Stimulated activated CD4-positive, alpha-beta T cell treated with anti-CD3 and anti-CD28 coated beads, Interleukin-12 subunit alpha, Interleukin-12 subunit beta, amount 100 ng/mL, for 48 hours (primary cell): ENCODE results near the gene BRAT1.
A peak's percentile ranks its signal among the peaks of the same experiment; 100 is the strongest.

Experiments used
- DNase-seq, 3 donors: peaks; one replicate each; pipeline ENCODE4 v3.0.0-alpha.2; 2020; ENCODE audit warnings: low read depth in 2 of 3, low spot score in 1 of 3

BRAT1 gene

DNA sequence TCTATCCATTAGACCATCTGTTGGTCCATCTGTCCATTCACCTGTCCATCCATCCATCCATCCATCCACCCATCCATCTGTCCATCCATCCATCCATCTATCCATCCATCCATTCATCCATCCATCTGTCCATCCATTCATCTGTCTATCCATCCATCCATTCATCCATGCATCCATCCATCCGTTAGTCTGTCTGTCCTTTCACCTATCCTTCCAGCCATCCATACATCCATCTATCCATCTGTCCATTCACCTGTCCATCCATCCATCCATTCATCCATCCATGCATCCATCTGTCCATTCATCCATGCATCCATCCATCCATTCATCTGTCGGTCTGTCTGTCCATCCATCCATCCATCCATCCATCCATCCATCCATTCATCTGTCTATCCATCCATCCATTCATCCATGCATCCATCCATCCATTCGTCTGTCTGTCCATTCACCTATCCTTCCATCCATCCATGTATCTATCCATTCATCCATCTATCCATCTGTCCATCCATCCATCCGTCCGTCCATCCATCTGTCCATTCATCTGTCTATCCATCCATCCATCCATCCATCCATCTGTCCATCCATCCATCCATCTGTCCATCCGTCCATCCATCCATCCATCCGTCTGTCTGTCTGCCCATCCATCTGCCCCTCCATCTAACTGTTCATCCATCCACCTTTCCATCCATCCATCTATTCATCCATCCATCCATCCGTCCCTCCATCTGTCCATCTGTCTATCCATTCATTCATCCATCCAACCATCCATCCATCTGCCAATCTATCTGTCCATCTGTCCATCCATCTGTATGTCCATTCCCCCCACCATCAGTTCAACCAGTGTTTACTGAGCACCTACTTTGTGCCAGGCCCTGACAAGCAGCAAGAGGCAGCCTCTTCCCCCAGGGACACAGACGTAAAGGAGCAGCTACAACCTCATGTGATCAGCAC, 40.6 kb downstream of the BRAT1 start:
- DNase-seq: no peak

GRCh38 chr7:2513702-2514101, 41.6 kb downstream of the BRAT1 start:
- no peak for DNase-seq

DNA sequence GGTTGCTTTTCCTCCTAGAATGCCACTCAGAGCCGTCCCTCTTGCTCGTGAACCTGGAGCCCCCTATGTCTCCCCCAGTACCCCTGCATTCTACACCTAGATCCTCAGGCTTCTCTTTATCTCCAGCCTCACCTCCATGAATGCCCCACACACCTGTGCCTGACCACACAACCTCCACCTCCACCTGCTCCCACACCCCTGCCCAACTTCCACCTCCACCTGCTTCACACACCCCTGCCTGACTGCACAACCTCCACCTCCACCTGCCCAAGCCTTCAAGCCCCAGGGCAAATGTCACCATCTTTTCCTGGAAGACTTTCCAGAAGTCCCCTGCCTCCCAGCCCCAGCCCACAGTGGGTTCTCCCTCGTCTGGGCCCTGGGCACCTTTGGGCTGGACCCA, 42.6 kb downstream of the BRAT1 start:
- DNase-seq: no peak

GRCh38 chr7:2512179-2512661, 43.1 kb downstream of the BRAT1 start:
- DNase-seq: no peak

DNA sequence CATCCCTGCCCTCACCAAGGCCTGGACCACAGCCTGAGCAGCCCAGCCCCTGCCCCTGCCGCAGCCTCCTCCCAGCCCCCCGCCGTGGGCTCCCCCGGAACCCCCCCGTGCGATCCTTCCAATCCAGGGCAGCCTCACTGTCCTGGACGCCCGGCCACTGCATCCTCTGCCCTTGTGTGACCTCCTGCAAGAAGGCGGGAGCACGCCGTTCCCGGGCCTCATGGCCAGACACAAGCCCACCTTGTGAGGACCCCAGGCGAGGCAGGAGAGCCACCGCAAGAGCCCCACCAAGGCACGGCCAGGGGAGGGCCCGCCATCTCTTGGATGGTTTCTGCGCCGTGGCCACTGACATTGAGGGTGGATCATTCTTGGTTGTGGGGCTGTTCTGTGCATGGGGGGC, 43.6 kb downstream of the BRAT1 start:
- DNase-seq: no peak

DNA sequence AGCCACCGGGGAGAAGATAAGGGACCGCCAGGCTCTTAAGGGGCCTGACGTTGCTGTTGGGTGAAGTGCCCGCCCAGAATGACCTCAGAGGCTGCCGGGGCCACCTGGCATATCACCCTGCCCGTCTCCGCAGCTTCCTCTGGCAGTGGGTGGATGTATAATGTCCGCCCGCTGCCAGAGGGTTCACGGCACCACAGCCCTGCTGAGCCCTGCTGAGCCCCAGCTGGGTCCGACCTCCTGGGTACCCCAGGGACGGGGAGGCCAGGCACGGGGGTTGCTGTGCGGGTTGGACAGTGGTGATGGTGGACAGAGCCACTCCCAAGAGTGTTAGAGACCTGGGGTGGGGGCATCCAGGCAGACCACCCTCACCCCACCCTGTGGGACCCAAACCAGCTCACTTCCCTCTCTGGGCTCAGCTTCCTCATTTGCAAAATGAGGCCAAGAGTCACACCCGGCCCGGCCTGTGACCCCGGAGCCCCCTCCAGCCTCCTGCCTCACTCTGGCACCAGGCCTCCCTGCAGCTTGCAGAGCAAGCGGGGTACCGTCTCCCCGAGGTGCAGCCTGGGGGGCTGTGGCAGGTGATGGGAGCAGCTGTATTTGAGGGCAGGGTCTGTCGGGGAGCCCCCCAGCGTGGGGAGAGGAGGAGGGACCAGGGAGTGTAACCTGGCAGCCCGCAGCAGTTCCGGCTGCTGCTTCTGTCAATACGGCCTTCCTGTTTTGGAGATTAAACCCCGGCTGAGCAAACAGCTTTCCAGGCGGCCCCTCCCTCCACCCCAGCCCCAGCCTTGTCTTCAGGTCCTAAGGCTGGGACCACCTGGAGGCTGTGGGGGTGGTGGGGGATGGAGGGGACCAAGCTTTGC, 44.2 kb downstream of the BRAT1 start:
- DNase-seq: no peak

- DNase-seq: no peak
These were observed 45.1 kb downstream of the BRAT1 start for GRCh38 chr7:2510130-2510776.

DNA sequence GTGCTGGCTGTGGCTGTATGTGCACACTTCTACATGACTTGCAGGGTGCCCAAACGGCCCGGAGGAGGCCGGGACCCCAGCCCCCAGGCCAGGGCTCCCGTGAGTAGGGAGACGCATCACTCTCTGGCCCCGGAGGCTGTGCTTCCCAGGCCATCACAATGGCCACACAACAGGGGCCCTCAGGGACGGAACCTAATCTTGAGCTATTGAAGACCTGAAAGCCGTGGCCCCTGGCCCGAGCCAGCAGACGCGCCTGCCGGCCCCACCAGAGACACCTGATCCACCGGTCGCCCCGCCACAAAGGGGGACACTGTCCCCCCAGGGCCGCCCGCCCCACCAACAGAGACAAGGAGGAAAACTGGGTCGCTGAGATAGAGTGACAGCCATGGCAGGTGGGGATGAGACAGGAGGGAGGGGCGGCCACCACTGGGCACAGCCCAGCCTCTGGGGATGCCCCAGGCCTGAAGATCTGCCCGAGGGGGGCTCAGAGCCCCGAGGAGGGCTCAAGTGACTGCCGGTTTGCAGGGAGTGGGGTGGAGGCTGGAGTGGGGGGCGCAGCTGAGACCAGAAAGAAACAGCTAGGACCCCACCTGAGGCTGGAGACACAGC, 45.9 kb downstream of the BRAT1 start:
- DNase-seq: no peak

DNA sequence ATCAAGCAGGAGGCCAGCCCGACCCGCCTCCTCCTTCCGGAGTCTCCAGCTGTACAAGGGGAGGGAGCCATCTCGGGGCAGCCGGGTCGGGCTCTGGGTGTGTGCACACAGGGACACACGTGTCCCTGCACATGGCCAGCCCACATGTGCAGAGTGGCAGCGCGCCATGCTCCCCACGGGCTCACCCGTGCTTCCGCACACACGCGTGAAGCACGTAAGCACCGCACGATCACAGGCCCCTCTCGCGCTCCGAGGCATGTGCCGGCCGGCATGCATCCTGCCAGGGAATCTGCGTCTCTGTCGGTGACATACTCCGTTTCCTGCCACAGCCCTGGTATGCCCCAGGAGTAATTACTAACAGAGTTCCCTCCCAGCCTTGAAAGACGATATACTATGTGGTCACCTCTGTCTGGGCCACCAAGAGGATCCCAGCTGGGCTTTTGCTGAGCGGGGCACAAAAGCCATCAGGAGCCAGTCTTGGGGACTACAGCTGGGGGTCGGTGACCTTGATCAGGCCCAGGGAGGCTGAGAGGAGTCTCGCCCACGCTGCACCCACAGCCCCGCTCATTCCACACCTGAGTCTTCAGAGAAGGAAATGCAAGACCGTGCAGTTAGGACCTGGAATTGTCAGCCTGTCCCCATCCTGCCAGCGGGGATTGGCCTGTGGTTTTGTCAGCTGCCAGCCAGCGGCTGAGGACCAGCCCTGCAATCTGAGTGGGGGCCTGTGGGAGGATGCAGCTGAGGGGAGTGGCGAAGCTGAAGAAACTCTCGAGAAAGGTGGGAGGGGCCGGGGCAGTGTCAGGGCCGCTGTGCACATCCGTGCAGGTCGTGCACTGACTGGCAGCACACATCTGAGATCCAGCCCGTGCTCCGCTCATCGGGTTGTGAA, 46.8 kb downstream of the BRAT1 start:
- DNase-seq: peak in 2 of 3 donors; percentile 50 to 56

GRCh38 chr7:2507917-2508306, 47.4 kb downstream of the BRAT1 start:
- no peak for DNase-seq

DNA sequence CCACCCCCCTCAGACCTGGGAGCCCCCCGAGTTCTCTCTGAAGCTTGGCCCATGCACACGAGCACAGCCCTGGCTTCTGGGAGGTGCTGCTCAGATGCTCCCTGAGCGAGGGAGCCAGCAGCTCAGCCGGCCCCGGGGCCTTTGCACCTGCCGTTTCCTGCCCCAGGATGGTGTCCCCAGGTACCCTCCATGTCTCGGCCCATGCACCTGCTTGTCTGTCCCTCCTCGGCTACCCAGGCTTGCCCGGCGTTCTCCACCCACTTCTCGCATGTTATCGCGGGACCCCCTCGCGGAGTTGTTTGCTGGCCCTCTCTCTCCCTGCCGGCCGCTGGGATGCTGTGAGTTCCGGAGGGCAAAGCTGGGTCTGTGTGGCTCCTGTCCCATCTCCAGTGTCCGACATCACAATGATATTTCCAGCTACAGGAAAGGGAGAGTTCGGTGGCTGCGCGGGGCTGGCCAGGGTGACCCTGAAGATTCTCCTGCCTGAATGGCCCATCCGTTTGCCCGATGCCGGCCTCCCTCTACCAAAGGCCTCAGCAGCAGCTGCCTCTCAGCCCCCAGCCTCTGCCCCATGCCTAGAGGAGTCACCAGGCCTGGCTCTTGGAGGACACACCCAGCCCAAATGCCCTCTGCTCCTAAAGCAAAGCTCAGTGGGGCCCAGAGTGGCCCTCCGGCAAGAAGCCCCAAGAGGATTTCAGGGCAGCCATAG, 48.0 kb downstream of the BRAT1 start:
- DNase-seq: no peak

DNA sequence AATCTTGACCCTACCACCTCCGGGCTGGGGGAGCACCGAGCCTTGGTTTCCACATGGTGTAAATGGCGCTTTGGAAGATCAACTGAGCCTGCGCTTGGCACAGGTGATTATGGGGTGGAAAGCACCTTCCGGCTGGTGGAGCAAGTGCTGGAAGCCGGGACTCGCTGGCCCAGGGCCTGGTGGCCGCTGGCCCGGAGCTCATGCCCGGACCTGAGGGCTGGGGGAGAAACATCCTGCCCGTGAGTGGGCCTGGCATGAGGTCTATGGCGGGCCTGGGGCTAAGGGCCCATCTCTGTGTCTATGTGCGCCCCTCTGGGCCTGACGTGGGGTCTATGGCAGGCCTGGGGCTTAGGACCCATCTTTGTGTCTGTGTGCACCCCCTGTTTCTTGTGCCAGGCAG, 49.9 kb downstream of the BRAT1 start:
- no peak for DNase-seq

DNA sequence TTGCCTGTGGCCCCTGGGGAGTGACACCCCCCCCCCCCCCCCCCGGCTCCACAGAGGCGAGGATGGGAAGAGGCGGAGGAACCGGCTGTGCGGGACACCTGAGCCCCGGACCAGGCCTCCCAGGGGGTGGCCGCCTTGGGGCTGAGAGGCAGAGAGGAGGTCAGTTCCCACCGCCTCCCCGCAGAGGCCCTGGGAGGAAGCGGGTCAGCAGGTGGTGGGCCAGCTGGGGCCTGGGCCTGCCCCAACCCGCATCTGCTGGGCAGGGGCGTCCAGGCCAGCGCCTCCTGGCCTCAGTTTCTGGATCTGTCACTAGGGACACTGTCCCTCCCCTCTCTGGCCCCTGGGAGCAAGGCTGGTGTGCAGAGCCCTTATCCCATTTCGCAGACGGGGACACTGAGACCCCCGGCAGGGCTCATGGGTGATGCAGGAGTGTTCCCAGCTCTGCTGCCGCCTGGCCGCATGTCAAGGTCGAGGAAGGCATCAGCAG, 50.4 kb downstream of the BRAT1 start:
- DNase-seq: no peak

DNA sequence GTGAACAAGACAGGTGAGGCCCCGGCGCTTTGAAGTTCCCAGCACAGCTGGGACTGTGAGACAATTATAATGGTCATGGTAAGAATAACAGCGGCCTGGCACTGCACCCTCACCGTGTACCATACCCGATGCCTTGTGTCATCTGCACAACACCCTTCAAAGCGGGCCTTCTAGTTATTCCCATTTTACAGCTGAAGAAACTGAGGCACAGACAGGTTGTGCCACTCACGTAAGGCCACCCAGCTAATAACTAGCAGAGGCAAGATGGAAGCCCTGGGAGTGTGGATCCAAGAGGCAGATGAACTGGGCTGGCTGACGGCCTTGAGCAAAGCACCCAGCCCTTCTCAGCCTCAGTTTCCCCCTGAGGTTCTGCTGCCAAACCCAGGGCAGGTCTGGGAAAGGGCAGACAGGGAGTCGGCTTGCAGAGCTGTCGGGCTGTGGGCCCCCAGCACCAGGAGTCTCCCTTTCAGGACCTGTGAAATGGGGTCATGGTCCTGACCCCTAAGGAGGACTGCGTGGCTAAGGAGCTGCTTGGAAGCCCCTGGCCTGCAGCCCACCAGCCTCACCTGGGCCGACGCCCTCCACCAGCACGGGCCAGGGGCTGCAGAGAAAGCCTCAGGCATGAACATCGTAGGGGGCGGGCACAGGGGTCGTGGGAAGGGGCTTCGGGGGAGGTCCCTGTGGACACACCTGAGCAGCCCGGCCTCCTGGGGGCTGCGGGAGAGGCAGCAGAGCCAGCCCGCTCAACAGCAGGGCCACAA, 51.0 kb downstream of the BRAT1 start:
- DNase-seq: no peak

DNA sequence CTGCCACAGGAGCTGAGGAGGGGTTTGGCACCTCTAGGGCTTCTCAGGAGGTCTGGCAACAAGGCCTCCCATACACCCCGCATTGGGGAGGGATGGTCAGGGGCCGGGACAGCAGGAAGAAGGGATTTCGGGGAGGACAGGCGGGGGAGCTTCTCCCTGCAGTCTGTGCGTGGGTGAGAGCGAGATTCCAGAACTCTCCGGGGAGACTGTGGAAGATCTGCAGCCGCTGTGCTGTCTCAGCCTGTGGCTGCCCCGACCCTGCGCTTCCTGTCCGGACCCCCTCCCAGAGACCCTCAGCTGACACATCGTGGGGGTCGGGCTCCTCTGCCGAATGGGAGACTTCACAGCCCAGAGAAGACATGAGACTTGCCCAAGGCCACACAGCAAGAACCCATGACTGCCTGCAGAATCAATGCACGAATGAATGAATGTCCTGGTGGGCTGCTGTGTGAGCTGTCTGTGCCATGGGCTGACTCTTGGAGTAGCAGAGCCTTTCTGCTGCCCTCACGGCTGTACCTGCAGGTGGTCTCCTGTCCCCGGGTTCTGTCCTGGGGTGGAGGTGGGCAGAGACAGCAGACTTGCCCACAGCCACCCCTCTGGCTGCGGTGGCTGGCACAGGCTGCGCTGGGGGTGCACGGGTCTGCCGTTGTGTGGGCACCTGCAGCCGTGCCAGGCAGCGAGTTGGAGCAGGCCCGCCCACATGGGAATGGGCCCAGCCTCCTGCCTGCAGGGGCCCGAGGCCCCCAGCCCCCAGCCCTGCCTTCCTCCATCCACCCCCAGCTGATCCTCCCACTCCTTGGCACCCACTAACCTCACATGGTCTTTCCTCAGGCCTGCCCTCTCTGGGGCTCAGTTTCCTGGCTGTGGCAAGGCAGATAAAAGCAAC, 52.0 kb downstream of the BRAT1 start:
- DNase-seq: no peak

DNA sequence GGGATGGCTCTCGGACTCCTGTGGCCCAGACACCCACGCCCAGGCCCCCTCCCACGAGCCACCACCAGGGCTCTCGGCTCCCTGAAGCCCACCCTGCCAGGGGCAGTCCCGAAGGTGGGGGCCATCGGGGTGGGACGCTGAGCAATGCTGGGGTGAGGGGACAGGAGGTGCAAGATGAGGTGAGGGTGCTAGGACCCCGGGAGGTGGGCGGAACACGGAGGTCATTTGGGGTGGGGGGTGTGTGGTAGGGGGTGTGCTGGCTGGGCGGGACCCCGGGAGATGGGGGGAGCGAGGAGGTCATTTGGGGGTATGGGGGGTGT, 52.7 kb downstream of the BRAT1 start:
- DNase-seq: no peak

GRCh38 chr7:2501947-2502646, 53.2 kb downstream of the BRAT1 start:
- no peak for DNase-seq
